Renal cortical epithelial cell (primary cell): ENCODE results near the gene MRPL36. TPM values are rescaled to one million over a fixed set of nuclear protein-coding genes. Genes with fewer than 3 reads are reported as not detected.
"Not testable (repeated sequence)": the region's sequence is repeated elsewhere in the genome, so short reads cannot be mapped to it uniquely, and the experiment has no call there.

Source experiments
- DNase-seq: peaks from one replicate; pipeline ENCODE4 v3.0.0-alpha.2; 2011; ENCODE audit warnings: low read depth
- total RNA-seq: library from RNA; depleted of rRNA; stranded (reverse); fragments of >200 nt; gene quantifications from 2 replicates; pipeline ENCODE4 v1.2.3, GENCODE V29; 2014

The MRPL36 gene
- total RNA-seq, 1 donor from 2014 or later = 32.5 TPM

DNA sequence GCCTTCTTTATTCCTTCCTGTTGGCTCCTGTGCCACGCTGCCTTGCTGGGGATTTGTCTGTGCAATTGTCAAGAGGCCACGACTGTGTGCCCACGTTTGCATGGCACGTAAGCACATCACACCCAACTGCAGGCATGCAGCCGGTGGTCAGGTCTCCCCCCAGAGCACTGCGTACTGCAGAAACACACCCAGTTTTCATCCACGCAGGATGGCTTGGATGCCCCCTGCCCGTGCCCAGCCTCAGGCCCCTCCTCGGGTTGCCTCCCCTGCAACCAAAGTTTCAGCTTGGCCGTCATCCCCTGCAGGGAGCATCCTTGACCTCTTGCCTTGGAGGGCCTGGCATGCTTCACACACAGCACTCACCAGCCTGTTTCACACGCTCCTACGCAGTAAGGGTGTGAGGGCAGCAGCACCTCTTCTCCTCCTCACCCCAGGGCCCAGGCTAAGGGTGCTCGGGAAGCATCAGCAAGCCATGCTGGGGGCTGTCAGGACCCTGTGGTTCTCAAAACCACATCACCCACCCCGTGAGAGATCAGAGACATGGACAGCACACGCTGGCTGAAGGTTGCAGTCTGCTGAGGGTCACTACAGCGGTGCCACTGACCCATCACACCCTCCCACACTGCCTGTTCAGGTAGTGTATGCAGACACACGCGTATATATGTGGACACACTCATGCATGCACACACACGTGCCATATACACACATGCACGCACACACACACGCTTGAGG is 3.1 kb downstream of the MRPL36 start:
- DNase-seq = no peak

DNA sequence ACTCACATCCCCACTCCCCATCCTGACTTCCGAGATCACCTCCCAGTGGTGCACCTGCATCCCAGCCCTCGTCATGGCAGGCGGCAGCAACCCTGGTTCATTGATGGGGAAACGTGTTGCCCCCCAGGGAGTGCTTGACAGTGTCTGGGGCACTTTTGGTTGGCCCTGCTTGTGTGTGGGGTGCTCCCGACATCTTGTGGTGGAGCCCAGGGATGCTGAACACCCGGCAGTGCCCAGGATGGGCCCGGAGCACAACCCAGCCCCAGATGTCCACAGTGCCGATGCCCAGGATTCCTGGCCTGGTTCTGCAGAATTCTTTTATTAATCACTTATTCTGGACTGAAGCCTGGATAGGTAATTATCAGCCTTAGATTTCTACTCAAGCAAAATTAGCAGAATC is 3.7 kb downstream of the MRPL36 start:
- DNase-seq = no peak

DNA sequence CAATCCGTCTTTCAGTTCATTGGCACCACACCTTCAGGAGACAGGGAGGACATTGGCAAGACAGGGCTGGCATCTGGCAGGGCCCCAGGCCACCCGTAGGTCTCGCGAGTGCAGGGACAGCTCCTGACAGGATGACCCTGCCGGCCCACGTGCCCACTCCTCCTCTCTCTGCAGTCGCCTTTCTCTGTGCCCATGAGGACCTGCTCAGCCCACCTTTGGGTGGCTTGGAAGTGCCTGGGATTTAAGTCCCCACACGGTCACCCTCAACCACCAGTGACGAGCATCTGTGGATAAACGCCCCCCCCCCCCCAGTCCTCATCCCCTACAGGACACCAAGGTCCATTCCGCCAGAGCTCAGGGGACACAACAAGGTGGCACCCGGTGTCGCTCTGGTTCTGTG is 4.1 kb downstream of the MRPL36 start:
- DNase-seq = no peak

DNA sequence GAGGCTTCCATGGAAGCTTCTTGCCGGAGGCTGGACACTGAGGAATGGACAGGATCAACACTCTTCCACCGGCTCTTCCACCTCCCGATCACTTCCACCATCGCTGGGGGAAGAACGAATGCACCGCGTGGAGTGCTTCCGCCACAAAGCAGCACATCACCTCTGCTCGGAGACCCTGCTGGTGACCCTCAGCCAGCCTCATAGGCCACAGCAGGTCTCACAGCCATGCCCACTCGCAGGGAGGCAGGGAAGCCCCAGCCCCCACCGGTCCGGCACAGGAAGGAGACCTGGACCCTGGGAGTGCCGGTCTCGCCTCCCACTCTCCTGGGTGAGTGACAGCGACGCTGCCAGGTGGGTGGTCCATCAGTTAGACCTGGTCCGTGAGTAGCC is 4.7 kb downstream of the MRPL36 start:
- DNase-seq = no peak

DNA sequence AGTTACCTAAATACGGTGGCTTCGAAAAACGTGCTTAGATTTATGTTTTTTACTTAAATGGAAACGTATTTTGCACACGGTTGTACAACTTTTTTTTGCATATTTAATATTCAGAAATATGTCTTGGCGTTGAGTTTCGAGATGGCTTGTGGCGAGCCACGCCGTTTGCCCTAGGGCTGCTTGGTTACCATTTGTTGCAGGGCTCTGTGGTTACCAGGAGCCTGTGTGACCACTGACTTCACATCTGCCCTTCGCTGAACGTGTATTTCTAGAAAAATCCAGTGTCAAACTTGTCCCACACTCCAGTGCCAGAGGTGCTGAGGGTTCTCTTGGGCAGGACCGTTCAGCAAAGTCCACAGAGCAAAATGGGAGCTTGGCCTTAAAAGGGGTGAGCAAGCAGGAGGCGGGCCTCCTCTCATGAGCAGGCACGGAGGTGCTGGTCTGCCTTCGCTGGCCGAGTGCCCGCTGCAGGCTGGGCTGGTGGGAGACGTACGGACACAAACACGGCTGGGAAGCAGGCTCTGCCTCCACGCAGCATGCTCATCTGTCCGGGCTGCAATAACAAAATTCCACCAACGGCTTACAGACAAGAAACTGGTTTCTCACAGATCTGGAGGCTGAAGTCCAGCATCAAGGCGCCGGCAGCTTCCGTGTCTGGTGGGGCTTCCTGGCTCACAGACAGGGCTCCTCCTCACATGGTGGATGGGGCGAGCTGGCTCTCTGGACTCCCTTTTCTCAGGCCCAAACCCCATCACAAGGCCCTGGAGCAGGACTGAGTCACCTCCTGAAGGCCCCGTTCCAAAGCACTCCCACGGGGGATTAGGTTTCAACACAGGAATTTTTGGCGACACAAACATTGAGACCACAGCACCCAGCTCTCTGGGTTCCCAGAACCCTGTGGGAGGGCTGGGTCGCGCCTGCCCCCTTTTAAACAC is 5.4 kb downstream of the MRPL36 start:
- peak; percentile 51 for DNase-seq

DNA sequence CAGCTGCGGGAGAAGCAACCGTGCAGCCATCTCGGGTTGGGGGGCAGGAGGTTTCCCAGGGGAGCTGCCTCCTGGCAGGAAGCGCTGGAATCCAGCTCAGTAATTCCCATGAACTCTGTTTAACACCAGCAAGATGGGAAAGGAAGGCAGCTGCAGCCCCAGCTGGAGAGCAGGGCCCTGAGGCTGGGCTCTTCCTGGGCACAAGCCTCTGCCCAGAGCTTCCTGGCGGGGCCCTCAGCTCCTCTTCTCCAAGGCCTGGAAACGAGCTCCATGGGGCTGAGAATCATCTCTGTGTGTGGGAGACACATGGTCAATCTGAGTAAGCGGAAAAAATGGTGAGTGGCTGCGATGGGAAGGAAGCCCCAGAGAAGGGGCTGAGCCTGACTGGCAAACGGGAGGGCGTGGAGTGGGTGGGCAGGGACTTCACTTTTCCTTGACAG is 6.3 kb downstream of the MRPL36 start:
- DNase-seq = no peak

DNA sequence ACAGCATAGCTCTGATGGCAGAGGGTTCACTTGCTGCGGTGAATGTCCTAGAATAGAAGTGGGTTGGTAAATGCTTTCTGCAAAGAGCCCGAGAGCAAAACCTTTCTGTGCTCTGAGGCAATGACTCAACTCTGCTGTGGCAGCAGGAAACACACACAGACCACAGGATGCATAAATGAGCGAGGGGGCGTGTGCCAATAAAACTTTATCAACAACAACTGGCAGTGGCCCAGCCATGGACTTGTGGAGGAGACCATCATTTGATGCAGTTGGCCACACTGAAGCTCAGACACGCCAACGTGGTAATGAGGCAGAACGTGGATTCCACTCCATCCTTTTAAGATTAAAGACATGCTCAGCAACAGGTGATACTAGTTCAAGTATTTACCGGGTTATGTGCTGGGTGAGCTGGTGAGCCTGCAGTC is 6.8 kb downstream of the MRPL36 start:
- peak; percentile 81 for DNase-seq

DNA sequence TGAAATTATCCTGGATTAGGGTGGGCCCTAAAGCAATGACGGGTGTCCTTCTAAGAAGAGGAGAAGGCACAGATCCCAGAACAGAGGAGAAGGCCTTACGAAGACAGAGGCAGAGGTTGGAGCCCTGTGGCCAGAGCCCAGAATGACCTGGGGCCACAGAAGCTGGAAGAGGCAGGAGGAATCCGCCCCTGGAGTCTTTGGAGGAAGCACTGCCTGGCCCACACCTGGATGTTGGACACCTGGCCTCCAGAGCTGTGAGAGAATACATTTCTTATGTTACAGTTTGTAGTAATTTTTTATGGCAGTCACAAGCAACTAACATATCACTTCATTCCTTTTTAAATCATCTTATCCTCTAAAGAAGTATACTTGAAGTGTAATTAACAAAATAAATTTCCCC is 8.5 kb downstream of the MRPL36 start:
- no peak for DNase-seq

DNA sequence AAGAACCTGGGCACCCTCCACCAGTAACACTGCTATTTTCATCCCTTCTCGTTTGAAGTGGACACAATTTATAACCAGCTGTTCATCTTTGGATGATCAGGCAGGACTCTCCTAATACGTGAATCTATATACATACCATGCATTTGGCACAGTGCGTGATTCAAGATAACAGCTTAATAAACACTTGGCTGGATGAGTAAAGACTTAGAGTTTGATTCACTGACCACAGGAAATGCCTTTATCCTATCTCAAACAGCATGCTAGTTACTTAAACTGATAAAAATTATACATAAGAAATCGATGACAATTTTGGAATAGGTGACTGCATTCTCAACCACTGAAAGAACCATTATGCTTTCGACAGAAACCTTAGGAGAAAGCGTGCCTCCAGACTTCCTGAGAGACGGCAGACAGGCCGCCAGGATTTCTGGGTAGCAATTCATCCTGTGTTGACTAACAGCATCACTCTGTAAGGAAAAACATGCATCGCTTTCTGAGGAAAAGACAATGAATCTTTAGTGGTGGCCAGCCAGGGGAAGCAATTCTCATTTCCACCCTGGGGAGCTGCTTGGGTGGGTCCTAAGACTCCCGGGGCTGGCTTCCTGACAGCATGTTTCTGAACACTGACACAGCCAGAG is 9.7 kb downstream of the MRPL36 start:
- no peak for DNase-seq

DNA sequence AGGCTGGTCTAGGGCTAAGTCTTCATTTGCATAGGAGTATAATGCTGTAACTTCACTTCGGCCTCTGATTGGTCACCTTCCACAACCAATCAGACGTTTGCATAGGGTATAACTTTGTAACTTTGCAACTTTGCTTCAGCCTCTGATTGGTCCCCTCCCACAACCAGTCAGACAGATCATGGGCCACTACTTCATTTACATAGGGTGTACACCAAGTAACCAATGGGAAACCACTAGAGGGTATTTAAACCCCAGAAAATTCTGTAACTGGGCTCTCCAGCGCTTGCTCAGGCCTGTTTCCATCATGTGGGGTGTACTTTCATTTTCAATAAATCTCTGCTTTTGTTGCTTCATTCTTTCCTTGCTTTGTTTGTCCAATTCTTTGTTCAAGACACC is 10.2 kb downstream of the MRPL36 start:
- DNase-seq = not testable (repeated sequence)

DNA sequence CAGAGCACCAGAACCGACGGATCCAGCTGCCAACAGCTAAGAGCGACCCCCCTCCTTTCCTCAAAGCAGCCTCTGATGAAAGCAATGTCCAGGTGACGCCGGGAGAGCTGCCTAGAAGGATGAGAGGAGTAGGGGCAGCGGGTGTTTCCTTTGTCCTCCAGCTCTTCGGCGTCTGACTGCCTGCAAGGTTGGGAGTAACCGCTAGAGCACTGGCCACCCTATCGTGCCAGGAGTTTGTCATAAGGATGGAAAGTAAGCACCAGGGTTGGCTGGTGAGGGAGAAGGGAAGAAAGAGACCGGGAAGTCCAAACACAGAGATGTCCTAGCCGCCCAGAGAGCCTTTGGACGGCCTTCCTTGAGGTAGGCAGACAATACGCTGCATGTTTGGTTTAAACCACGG is 10.8 kb downstream of the MRPL36 start:
- DNase-seq = no peak

DNA sequence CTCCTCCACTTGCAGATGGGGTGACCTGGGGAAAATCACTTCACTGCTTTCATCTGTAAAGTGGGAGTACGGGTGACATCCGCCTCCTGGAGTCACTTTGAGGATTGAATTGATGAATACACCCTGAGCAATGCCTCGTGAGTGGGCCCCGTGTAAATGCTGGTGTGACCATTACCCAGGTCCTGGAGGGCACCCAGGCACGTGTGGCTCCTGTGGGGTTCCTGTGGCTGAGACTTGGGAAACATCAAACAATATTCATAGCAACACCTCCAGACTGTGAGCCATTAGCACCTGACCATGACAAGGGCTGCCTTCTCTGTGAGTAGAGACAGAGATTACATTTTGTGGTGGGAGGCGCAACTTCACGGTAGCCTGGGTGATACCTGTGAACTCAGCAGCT is 11.4 kb downstream of the MRPL36 start:
- no peak for DNase-seq

DNA sequence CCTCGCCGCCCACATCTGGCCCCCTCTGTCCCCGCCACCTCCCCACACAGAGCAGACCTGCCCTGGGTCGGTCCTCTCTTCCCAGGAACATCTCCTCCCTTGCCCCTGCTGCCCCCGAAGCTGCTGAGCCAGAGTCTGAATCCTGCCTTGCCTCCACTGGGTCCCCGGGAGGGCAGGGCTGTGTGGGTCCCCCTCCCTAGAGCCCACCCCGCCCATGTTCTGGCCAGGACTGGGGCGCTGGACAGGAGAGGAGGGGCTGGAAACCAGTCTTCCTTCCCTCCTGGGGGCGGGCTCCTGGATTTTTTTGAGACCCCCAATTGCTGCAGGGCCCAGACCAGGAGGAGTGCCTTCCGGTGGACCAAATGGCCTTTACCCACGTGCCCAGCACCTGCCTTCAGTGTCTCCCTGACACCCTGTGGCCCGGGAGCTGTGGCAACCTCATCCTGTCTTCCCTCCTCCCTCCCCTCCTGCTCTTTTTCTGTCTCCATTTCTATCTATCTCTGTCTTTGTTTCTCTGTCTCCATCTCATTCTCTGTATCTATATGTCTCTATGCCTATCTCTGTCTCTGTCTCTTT is 12.1 kb downstream of the MRPL36 start:
- no peak for DNase-seq

DNA sequence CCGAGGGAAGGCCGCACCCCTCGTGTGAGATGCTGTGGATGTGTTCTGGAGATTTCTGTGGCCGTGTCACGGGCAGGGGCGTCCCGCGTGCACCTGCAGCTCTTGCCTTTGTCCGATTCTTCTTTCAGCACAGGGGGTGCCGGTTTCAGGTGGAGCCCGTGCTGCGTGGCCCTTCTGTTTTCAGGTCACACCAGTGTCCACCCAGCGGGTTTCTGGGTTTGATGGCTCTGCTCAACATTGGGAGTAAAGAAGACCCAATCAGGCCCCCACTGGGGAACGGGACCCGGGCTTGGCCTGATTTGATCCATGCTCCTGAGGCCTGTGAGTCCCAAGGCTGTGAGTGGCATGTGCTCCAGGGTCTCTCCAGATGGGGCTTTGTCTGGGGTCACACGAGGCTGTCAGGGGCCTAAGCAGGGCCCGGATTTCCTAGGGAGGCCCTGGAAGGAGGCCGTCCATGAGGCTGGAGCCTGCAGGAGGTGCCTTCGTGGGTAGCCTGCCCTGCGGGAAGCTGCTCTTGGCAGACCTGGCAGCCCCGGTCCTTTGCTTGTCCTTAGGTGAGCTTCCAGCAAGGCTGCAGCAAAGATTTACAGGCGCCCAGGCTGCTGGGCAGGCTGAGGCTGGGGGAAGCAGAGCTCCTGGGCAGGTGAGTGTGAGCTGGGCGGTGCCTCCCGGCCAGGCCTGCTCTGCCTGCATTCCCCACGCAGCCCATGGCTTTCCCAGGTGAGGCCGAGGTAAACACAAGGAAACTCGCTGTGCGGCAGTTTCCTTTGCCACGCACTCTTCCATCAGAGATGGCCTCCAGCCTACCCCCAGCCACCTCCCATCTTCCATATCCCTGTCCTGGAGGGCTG is 12.8 kb downstream of the MRPL36 start:
- no peak for DNase-seq

DNA sequence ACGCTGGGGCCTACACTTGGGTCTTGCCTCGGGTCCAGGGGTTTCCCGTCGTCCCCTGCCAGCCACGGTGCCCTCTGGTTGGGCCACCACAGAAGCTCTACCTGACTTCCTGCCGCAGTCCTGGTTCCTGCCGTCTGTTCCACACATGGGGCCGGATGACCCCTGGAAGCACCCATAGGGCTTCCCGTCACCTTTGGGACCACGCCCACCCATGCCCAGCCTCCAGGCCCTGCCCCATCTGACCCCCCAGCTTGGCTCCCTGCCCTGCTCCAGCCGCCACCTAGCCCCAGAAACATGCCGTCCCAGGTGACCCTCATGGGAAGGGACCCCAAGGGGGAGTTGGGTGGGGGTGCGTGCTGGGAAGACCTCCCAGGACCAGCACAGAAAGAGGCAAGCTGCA is 13.7 kb downstream of the MRPL36 start:
- no peak for DNase-seq

DNA sequence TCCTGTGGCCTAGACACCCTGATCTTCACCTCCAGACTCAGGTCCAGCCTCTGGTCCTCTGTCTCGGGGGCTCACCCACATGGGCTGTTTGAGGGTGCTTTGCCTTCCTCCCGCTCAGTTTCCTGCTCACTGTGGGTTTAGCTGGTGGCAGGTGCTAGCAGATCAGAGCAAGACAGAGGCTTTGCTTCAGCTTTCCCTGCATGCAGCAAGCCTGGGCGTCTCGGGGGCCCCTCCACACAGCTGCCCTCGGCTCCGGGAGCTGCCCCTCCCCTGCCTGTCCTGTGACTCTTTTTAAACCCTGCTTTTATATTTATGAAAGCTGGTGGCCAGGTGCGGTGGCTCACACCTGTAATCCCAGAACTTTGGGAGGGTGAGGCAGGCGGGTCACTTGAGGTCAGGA is 14.6 kb downstream of the MRPL36 start:
- no peak for DNase-seq

DNA sequence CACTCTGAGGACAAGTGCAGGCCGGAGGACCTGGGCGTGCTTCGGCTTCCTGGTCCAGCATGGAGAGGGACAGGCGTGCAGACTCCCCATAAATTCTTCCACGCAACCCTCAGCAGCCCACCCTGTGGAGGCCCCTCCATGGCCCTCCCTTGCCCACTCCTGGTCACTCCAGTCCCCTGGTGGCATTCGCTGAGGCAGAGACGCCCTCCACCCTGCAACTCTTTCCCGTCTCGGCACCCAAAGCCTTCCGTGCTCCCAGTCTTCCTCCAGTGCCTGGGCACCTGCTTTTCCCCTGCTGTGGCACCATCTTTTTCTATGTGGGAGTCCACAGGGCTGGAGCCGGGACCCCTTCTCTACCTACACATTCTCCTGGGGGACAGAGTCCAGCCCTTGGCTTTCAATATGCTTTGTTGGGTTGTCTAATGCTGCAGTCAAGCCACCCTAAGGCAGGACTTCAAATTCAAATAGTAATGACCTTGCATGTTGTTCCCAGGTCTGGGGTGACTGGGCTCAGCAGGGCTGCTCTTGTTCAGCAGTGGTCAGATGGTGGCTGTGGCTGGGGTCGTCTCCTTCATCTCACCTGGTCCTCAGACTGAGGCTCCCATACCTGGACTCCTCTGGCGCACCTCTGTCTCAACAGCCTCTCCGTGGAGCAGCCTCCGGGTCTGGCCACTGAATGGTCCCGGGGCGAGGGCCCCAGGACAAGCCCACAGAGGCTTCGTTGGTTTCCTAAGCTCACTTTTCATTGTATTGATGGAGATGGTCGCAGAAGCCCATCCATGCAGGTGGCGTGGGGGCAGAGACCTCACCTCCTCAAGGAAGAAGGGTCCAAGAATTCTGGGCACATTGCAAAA is 15.2 kb downstream of the MRPL36 start:
- no peak for DNase-seq

DNA sequence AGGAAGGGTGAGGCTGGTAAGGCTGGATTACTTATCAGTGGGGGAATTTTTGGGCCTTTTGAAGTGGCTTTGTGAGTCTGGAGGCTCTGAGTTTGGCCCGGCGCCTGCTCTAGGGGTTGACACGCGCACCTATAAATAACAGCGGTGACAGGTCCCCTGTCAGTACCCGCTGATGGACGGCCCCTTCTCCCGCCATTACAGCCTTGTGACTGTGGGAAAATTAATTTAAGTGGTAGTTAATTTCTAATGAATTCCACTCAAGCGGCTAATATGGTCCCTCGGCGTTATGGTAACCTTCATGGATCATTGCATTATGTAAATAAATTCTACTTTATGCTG is 16.5 kb downstream of the MRPL36 start:
- peak; percentile 75 for DNase-seq

DNA sequence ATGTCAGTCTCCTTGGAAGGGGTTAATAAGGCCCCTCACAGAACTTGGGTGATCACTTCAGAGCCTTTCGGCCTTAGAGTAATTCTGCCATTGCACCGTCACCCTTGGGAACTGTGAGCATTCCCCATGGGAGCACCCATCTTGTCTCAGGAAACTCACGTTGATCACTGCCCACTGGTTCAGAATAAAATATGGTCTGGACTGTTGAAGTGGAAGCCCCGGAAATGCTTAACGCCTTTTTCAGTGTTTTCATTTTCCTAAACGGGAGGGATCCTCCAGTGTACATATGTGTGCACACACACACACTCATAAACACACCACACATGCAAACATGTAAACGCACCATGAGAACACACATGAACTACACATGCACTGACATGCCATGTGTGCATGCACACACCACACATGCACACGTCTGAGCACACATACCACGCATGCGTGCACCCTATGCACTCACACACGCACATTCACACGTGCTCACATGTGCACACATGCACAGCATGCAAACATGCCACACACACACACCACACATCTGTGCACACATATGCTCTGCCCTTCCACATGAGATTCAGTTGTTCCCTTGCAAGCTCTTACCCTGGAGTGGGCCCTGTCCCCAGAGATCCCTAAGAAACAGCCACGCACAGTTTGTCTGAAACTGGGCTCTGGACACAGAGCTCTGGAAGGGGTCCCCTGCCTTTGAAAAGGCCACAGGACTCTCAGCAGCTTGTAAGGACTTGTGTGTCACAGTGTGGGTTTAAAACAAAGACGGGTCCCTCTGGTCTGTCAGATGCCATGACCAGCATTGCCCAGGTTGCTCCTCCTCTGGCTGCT is 17.0 kb downstream of the MRPL36 start:
- DNase-seq = no peak
